Ovary (tissue), 9 donors: ENCODE data around the gene EHMT2. TPM values are rescaled to one million over a fixed set of nuclear protein-coding genes. Genes with fewer than 3 reads are reported as not detected.

Source experiments
- DNase-seq, 5 donors: peaks; one replicate each; pipeline ENCODE4 v3.0.0-alpha.2; 2019 to 2020
- H3K27ac ChIP-seq, 2 donors: fragments of 200-600 bp; one replicate each; pipeline versions ENCODE4 v1.5.1 to v1.8.0; 2019 to 2022
- H3K27me3 ChIP-seq: fragments of 200-600 bp; one replicate; pipeline ENCODE4 v1.8.0; 2022
- H3K36me3 ChIP-seq: fragments of 200-600 bp; sonication (generic); one replicate; pipeline ENCODE4 v1.5.1; 2019
- H3K4me1 ChIP-seq: one replicate; pipeline ENCODE4 v1.8.1; 2013; ENCODE audit warnings: mild to moderate bottlenecking, moderate library complexity; ENCODE audit not compliant: insufficient read depth
- H3K4me3 ChIP-seq: fragments of 200-600 bp; sonication (generic); one replicate; pipeline ENCODE4 v1.5.1; 2017
- H3K9me3 ChIP-seq, 2 donors: fragments of 200-600 bp in 1 of 2; sonication (generic) in 1 of 2; one replicate each; pipeline versions ENCODE4 v1.5.1 to v1.8.1; 2013 to 2019; ENCODE audit warnings: mild to moderate bottlenecking in 1 of 2, moderate library complexity in 1 of 2
- EP300 ChIP-seq: sonication (generic); formaldehyde crosslinking; IDR thresholded peaks from one replicate; pipeline ENCODE4 v1.6.1; 2017; ENCODE audit warnings: antibody characterized with exemption
- POLR2A ChIP-seq: fragments of 450-650 bp; IDR thresholded peaks from one replicate; pipeline ENCODE4 v1.6.1; 2017; ENCODE audit warnings: antibody characterized with exemption, mild to moderate bottlenecking, moderate library complexity
- WGBS, 3 donors: extraction: QIAGEN DNeasy Blood & Tissue Kit in 1 of 3; methylation state at CpG; one replicate each; pipeline versions ENCODE4 v1.1.5 to v1.1.7; 2013 to 2017; 5-methylcytosine and 5-hydroxymethylcytosine counted together
- intact Hi-C, 4 donors: fragments of 100-400 bp; cut with DNase I; formaldehyde crosslinking; loops; one replicate each; pipeline versions ENCODE4 v1.11.0 to v1.15.1; 2022 to 2023
- polyA plus RNA-seq, 2 donors: library from polyadenylated mRNA; stranded (reverse); fragments of 200-250 nt in 1 of 2; fragments of 350-450 nt in 1 of 2; fragmentation: Illumina TruSeq in 1 of 2; extraction: RNeasy Lipid Tissue Mini Kit (QIAGEN cat#74804) in 1 of 2; gene quantifications; one replicate each; pipeline ENCODE4 v1.2.3, GENCODE V29; 2013 to 2014
- total RNA-seq, 7 donors: library from RNA; depleted of rRNA in 2 of 7; stranded (reverse); fragments of >200 nt in 2 of 7; fragmentation: NEBNext Ultra II Directional in 3 of 7; extraction: Animal tissue kit (Norgen Biotek cat#: 25700) in 3 of 7; gene quantifications; one replicate each; pipeline versions ENCODE4 v1.1.0 to v1.2.4, GENCODE V29; 2016 to 2023
- TF ChIP-seq, protein P1 (sequence below), 3 donors: fragments of 450-650 bp in 2 of 3; fragments of 200-600 bp in 1 of 3; IDR thresholded peaks; one replicate each; pipeline versions ENCODE4 v1.5.1 to v1.8.0; 2016 to 2022; ENCODE audit warnings: antibody characterized with exemption in 3 of 3, mild to moderate bottlenecking in 1 of 3
- donor health status: DM: no; HTN: no; CAD: no; lungs with moderate emphysema.
- donor health status: DM: no; HTN: no; CAD: no.
- donor health status: Bipolar disorder and iron deficiency.
- donor health status: DM: yes; HTN: yes; CAD: no.
- donor health status: DM: no; HTN: no; CAD: no.
- donor health status: DM: yes; HTN: yes; CAD: no.

Gene EHMT2
- total and polyA plus RNA-seq, 9 donors = 19.7 to 71.7 (median 52.8) TPM

DNA sequence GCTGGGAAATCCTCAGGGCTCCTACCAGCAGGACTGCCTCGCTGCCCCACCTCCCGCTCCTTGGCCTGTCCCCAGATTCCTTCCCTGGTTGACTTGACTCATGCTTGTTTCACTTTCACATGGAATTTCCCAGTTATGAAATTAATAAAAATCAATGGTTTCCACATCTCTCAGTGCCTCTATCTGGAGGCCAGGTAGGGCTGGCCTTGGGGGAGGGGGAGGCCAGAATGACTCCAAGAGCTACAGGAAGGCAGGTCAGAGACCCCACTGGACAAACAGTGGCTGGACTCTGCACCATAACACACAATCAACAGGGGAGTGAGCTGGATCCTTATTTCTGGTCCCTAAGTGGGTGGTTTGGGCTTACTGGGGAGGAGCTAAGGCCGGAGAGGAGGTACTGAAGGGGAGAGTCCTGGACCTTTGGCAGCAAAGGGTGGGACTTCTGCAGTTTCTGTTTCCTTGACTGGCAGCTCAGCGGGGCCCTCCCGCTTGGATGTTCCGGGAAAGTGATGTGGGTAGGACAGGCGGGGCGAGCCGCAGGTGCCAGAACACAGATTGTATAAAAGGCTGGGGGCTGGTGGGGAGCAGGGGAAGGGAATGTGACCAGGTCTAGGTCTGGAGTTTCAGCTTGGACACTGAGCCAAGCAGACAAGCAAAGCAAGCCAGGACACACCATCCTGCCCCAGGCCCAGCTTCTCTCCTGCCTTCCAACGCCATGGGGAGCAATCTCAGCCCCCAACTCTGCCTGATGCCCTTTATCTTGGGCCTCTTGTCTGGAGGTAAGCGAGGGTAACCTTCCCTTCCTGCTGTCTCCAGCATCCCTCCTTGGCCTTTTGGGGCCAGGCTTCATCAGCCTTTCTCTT lies 48.2 kb upstream of the EHMT2 start, which contains the start of gene CFB:
Gene CFB (plus strand): TSS at position 589 of the 863 bp plus-strand sequence. CDS start 127 bp downstream, at position 716.
- peak within 1 kb of the TSS; percentile 9 to 75 for H3K27ac ChIP-seq
- peak within 1 kb of the TSS; percentile 23 for H3K4me3 ChIP-seq

GRCh38 chr6:31945154-31945506 lies 47.6 kb upstream of the EHMT2 start:
- H3K9me3 ChIP-seq = no peaks in the 10 kb centered on the region
- H3K27ac ChIP-seq = peak overlapping the region; percentile 9 to 75
- H3K4me1 ChIP-seq = peaks cover 7% of the 10 kb centered on the region
- peak overlapping the region; percentile 23 for H3K4me3 ChIP-seq
- H3K27me3 ChIP-seq = no peaks in the 10 kb centered on the region
- intact Hi-C loops = loop anchor here in 1 of 4 donors (10.0 kb wide), 1 partner anchor 1340 kb away; the partner anchor contains the start of genes PFDN6 and WDR46
- TF ChIP-seq EP300 (no peak), POLR2A (no peak)
- TF ChIP-seq, protein P1, sequence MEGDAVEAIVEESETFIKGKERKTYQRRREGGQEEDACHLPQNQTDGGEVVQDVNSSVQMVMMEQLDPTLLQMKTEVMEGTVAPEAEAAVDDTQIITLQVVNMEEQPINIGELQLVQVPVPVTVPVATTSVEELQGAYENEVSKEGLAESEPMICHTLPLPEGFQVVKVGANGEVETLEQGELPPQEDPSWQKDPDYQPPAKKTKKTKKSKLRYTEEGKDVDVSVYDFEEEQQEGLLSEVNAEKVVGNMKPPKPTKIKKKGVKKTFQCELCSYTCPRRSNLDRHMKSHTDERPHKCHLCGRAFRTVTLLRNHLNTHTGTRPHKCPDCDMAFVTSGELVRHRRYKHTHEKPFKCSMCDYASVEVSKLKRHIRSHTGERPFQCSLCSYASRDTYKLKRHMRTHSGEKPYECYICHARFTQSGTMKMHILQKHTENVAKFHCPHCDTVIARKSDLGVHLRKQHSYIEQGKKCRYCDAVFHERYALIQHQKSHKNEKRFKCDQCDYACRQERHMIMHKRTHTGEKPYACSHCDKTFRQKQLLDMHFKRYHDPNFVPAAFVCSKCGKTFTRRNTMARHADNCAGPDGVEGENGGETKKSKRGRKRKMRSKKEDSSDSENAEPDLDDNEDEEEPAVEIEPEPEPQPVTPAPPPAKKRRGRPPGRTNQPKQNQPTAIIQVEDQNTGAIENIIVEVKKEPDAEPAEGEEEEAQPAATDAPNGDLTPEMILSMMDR (IDR thresholded peaks at IDR 0.05) = no peak
- WGBS, 3 donors = 67 to 74% (median 68%) methylated on average over 9 of the region's 9 CpGs
- DNase-seq = no peak
- H3K36me3 ChIP-seq = no peaks in the 10 kb centered on the region

More for the DNA sequence above, 48.2 kb upstream of the EHMT2 start, which contains the start of gene CFB:
- Histone ChIP-seq H3K27me3 (no peaks in the 10 kb centered on the region), H3K4me1 (peaks cover 6% of the 10 kb centered on the region), H3K9me3 (no peaks in the 10 kb centered on the region), H3K36me3 (no peaks in the 10 kb centered on the region)
- intact Hi-C loops = loop anchor here in 1 of 4 donors (10.0 kb wide), 1 partner anchor 1339 kb away; the partner anchor contains the start of genes PFDN6 and WDR46
- TF ChIP-seq POLR2A (no peak), EP300 (peak; percentile 37)
- peak; percentile 77 to 90 (median 82) for DNase-seq
- 28 to 38% (median 33%) methylated on average over 11 of the region's 11 CpGs for WGBS, 3 donors

- Histone ChIP-seq H3K27me3 (no peaks in the 10 kb centered on the region), H3K4me3 (no peak overlapping the region), H3K27ac (no peak overlapping the region), H3K36me3 (no peaks in the 10 kb centered on the region), H3K9me3 (no peaks in the 10 kb centered on the region), H3K4me1 (peaks cover 7% of the 10 kb centered on the region)
- intact Hi-C loops = loop anchor here in 1 of 4 donors (10.0 kb wide), 1 partner anchor 1341 kb away; the partner anchor contains the start of genes PFDN6 and WDR46
- WGBS, 3 donors = 84 to 88% (median 87%) methylated on average over 3 of the region's 3 CpGs
- no peak for TF ChIP-seq EP300
- TF ChIP-seq, protein P1 (IDR thresholded peaks at IDR 0.05) = no peak
- TF ChIP-seq POLR2A = no peak
- DNase-seq = no peak
Observed at GRCh38 chr6:31943742-31944141, 46.2 kb upstream of the EHMT2 start.

DNA sequence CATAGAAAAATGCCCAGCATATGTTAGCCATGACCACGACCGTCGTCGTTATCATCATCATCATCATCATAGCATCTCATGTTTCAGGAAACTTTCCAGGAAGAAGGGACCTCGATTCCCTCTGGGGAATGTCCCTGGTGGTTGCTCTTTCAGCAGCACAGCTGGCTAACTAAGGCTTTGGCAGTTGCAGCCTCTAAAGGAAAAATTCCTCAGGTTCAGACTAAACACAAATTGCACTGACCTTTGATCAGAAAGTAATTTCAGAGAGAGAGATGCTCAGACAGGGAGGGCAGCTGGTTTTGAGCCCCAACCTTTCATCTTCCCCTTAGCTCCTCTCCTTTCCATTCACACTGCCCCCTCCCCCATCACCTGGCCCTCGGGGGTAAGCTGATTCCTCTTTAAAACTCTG lies 42.8 kb upstream of the EHMT2 start:
- H3K9me3 ChIP-seq = no peaks in the 10 kb centered on the region
- H3K4me3 ChIP-seq = no peak overlapping the region
- no peak overlapping the region for H3K27ac ChIP-seq
- TF ChIP-seq, protein P1 (IDR thresholded peaks at IDR 0.05) = no peak
- TF ChIP-seq POLR2A = no peak
- no peak for TF ChIP-seq EP300
- WGBS, 3 donors = 2 to 10% (median 4%) methylated on average over 6 of the region's 6 CpGs
- no peaks in the 10 kb centered on the region for H3K36me3 ChIP-seq
- intact Hi-C loops = loop anchor here in 1 of 4 donors (10.0 kb wide), 1 partner anchor 1345 kb away; the partner anchor contains the start of genes PFDN6 and WDR46
- H3K4me1 ChIP-seq = peaks cover 4% of the 10 kb centered on the region
- DNase-seq = no peak
- no peaks in the 10 kb centered on the region for H3K27me3 ChIP-seq
